GM21360 (cell line): Measurements from ENCODE around the gene ARID5B.
A peak's percentile ranks its signal among the peaks of the same experiment; 100 is the strongest.

ENCODE experiments used
- ATAC-seq: cut with Tn5 transposase; IDR thresholded peaks from one replicate; pipeline ENCODE4 v1.9.1; 2021; ENCODE audit warnings: mild to moderate bottlenecking, moderate library complexity; ENCODE audit not compliant: unreplicated experiment

ARID5B gene

DNA sequence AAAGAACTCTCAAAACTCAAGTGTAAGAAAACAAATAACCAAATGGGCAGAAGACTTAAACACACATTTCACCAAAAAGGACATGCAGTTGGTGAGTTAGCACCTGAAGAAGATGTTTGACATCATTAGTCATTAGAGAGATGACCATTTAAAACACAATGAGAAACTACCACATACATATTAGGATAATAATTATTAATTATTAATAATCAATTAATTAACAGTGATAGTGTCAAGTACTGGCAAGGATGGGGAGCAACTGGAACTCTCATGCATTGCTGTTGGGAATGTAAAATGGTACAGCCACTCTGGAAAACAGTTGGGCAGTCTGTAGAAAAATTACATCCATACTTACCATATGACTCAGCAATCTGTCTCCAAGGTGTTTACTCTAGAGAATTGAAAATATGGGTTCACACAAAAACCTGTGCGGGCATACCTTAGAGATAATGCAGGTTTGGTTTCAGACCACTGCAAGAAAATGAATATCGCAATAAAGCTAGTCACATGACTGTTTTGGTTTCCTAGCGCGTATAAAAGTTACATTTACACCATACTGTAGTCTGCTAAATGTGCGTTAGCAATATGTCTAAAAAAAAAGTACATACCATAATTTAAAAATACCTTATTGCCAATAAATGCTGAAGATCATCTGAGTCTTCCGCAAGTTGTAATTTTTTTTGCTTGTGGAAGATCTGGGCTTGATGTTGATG is 30.3 kb downstream of the ARID5B start:
- no peak for ATAC-seq

DNA sequence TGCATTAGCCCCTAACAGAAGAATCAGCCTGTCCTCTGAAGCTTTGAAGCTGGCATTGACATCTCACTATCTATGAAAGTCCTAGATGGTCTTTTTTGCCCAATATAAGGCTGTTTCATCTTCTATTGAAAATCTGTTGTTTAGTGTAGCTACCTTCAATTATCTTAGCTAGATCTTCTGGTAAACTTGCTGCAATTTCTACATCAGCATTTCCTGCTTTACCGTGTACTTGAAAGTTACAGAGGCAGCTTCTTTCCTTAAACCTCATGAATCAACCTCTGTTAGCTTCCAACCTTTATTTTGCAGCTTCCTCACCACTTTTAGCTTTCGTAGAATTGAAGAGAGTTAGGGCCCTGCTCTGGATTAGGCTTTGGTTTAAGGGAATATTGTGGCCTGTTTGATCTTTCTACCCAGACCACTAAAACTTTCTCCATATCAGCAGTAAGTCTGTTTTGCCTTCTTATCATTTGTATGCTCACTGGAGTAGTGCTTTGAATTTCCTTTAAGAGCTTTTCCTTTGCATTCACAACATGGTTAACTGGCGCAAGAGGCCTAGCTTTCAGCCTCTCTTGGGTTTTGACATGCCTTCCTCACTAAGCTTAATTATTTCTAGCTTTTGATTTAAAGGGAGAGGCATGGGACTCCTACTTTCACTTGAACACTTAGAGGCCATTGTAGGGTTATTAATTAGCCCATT is 32.5 kb downstream of the ARID5B start:
- no peak for ATAC-seq

DNA sequence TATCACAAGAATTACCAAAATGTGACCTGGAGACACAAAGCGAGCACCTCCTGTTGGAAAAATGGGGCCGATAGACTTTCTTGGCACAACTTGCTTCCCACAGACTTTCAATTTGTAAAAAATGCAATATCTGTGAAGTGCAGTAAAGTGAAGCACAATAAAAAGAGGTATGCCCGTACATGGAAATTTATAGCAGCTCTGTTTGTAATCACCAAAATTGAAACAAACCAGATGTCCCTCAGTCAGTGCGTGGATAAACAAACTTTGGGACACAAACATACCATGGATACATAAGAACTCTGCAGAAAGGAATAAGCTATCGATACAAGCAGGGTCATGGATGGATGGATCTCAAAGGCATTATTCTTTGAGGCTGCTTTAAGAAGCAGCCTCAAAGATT is 33.6 kb downstream of the ARID5B start:
- no peak for ATAC-seq

DNA sequence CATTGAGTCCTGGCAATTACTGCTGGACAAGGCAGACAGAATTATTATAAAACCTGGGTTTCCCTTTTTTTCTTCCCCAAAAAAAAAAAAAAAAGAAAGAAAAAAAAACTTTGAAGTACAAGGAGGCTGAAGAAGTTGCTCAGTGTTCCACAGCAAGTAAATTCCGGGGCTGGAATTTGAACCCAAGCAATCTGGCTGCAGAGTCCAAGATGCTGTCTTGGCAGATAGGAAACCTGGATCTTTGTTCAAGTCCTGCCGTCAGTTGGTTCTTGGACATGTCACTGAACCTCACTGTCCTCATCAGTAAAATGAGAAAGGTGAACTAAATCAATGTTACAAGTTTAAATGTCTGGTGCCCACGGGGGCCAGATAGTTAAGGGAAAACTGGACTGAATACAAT is 35.3 kb downstream of the ARID5B start:
- ATAC-seq: no peak

DNA sequence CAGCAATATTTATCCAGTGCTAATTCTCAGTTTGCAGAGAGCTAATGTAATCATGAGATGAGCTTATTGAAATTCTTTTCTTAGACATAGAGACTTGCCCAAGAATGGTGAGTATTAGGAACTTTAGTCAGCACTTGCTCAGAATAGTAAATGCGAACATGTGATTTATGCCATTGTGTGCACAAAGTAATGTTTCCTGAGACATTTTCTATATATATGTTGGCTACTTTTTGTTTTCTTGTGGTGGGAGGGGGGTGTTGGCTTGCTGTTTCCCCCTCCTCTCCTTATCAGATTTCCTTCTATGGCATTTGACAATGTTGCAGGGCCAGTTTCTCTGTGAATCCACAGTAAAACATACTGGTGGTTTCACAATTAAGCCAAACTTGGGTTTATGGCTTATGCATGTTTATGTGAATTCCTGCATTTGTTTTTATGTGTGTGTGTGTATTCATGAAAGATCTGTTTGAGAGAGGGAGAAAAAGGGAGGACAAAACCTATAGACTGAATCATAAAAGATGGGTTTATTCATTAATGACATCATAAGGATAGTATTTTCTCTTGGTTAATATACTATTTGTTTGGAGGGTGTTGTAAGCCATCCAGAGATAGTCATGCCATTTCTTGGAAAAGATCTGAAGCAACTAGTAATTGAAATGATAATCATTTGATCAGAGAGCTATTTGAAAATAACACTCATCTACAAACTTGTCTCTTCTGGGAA is 36.3 kb downstream of the ARID5B start:
- no peak for ATAC-seq

DNA sequence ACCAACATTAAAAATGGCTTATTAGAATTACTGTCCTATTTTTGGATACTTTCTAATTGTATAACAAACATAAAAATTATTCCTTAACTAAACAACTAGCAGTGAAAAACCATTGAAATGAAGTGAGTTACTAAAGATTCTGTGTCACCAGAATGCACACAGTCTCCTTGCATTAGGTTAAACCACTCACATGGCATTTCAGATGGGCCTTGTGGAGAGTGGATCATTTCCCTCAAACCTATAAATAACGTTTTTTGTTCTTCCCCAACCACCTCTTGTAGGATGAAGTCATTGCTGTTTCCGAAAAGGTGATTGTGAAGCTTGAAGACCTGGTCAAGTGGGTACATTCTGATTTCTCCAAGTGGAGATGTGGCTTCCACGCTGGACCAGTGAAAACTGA is 38.4 kb downstream of the ARID5B start:
- ATAC-seq: no peak

DNA sequence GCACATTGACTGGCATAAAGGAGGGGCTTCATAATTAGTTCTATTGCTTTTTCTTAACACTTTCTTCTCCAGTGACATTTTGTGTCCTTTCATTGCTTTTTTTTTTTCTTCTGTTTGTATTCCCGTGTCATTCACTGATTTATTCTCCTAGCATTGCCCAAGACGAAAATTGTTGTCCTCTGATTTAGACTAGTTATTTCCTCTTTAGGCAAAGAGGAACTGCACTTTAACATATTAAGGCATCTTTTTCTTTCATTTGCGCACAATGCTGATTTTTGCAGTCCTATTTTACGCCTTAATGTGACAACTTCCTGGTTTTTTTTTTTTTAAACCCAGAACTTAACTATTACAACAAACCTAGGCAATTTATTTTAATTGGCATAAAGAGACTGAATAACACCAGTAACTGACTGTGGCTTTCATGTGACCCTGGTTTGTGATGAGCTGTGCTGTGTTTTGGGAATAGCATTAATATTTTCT is 39.7 kb downstream of the ARID5B start:
- ATAC-seq: no peak

DNA sequence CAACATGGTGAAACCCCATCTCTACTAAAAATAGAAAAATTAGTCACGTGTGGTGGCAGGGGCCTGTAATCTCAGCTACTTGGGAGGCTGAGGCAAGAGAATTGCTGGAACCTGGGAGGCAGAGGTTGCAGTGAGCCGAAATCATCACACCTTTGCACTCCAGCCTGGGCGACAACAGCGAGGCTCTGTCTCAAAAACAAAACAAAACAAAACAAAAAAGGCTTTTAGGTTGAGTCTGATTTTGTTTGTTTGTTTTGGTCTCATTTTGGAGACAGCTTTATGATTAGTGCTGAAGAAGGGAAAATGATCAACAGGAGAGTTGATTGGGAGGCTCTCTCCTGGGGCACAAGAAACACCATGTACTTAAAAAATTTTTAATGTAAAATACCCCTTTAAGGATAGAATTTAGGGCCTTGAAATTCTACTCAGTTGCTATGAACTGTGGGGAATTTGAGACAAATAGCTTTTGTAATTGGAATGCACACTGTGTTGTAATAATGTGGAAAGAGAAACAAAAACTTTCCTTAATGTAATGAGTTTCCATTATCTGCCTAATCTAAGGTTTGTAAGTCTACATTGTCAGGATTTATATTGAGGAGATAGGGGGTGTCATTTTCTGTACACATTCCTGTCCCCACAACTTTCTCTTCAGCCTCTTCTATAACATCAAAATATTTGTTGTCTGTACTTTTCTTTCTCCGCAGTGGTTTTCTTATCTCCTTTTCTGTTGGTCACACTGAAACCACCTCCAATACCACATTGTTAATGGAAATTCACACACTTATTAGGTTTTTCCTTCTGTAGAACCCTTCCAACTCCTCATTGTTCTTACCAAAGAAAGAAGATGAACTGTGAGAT is 41.3 kb downstream of the ARID5B start:
- ATAC-seq: no peak

DNA sequence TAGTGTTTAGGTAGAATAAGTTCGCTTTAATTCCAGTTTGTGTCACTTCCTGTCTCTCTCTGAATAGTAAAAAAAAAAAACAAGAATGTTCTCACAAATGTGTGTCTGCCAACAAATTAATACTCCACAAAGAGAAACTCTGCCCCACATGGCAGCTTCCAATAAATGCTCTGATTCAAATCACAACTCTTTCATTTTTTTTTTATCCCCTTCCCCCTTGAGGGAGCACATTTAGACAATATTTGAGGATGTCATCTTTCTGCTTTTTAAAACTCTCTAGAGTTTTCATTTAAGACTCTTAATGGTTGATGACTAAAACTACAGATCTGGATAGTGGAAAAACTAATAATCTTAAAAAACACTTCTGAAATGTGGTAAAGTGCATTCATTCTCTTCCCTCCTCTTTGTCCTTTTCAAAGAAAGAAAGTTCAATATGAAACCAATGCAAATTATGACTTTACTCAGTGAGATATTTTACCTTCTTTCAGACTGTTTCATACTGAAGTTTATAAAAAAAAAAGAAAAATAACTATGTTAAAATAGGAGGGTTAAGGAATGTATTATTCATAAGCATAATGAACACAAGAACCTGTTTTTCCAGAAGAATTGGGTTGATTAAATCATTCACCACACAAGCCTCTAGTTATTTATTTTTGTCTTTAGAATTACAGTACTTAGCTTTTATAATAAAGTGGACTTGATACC is 42.3 kb downstream of the ARID5B start:
- ATAC-seq: peak; percentile 39

DNA sequence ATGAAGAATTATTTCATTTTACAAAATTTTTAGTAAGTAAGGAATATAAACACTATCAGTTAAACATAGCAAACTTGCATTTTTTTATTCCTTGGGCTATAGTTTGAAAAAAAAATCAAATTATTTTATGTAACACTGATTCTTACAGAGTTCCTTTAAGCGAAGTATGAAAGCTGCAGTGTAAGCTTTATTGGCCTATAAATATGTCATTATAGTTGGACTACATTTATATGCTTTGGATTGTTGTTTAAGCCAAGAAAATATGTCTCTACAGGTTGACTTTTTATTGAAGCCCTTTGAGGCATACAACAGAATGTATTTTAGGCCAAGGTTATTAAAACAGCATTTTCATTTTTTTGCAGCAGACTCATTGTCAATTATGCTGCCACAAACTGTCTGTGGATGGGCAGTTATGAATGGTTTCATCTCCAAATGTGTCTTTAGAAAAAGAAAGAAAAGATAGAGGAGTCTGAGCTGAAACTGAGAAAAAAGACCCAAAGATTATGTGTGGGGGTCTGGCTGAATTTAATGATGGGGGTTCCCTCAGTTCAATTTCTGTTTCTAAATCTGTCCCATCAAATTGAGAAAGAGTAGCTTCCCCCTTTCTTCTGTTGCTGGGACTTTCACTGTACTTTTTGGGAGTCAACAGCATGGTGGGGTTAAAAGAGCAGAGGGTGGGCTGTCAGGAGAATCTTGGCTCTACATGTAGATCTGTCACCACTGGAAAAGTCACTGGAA is 43.1 kb downstream of the ARID5B start:
- ATAC-seq: no peak

DNA sequence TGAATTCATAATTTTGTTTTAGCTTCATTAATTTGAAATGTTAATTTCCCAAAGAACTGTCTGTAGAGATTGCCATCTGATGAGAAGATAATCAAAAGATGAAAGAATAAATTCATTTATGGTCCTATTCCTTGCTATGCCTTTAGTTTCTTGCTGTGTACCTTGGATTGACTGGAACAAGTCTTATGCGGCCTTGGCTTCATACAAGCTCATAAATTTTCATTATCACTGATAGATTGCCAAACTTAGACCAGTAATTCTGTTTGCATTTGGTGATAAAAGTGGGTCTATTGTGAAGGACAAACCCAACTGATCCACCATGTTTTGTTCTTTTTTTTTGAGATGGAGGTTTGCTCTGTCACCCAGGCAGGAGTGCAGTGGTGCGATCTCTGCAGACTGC is 48.2 kb downstream of the ARID5B start:
- no peak for ATAC-seq

DNA sequence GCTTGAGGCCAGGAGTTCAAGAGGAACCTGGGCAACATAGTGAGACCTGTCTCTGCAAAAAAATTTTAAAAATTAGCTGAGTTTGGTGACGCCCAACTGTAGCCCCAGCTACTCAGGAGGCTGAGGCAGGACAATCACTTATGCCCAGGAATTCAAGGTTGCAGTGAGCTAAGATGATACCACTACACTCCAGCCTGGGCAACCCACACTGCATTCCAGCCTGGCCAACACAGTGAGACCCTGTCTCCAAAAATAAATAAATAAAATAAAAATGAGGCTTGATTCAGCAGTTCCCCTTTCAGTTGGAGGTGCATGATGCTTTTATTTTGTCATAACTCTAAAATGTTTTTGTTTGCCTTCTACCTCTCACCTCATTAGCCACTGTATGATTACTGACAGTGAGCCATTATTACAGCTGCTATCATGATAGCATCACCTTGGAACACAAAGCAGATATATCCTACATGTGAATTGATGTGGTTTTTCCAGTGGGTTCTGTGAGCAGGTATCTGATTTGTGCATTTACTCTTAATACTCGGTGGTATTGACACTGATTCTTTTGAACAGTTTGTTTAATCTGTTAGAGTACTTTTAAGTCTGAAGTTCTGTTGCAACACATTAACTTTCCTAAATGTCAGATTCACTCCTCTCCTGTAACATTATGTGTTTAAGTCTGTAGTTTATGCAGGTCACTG is 49.1 kb downstream of the ARID5B start:
- ATAC-seq: no peak

DNA sequence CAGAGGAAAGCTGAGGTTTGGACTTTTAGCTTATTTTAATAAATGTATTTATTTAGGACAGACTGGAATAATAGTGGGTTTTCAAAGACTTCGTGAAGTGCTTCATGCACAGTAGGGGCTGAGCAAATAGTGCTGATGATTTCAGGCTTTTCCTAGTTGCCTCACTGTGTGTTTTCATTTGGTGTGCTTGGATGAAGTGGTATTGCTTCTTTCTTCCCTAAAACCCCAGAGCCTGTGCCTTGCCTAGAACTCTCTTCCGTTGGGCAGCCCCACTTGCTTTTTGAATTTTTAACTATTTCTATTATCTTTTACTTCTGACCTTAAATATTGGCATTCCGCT is 49.6 kb downstream of the ARID5B start:
- no peak for ATAC-seq

DNA sequence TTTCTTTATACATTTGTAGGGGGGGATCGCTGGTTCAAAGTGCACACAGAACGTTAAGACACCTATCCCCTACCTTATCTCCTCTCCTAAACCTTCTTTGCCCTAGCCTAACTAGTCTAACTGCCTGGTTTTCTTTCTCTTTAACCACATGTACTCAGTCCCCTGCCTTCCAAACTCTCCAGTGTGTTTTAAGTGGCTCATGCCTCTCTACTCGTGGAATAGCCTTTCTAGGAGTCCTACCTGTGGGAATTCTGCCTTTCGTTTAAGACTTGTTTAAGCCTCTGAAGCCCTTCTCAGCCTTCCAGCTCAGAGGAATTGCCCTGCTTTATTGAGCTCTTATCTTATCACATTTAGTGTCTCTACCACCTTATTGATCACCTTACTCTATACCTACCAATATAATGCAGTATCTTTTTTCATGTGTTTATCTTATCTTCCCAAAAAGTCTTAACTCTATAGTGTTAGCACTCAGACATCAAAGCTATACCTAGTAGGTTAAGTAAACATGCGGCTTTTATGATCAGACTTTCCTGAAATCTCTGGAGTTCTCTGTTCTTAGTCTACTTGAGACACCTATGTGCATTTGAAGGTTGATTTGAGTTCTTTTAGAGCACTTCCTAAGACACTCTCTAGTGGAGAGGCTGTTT is 50.7 kb downstream of the ARID5B start:
- no peak for ATAC-seq

DNA sequence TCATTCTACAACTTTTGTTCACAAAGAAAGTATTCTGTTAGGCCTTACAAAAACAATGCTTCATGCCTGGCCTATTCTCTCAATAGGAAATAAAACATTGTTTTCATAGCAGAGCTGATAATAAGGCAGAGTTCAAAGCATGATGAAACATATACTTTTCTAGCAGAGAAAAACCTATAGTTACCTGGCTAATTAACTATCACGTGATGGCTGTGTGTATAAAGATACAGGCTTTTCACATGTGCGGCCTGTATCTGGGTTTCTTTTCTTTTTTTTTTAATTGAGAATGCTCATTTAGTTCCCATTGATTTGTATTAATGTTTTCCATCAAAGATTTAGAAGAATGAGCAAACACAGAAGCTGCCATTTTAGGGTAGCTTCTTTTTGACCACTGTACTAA is 51.7 kb downstream of the ARID5B start:
- ATAC-seq: no peak

DNA sequence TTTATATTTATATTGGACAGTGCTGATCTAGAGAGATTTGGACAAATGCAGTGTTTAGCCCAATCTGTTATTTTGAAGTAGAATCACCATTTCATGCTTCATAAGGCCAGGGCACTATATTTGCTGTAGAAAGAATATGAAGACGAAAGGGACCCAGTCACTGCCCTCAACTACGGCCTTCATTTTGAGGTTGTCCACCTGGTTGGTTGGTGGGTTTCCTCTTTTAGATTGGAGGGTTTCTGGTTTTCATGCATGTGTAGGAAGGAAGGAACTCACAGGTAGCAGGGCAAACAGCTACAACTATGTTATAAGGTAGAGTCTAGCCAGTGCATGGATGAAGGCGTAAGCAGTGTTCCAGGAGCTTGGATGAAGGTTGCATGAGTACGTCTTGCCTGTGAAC is 56.3 kb downstream of the ARID5B start:
- no peak for ATAC-seq

DNA sequence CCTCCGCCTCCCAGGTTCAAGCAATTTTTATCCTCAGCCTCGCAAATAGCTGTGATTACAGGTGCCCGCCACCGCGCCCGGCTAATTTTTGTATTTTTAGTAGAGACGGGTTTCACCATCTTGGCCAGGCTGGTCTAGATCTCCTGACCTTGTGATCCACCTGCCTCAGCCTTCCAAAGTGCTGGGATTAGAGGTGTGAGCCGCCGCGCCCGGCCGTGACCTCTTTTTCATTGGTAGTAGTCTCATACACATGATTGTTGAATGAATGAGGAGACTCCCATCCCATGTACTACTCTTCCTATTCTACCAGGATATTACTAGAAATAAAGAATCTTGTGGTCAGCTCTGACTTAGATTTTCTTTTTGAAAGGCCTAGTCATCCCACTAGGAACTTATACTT is 56.8 kb downstream of the ARID5B start:
- no peak for ATAC-seq

DNA sequence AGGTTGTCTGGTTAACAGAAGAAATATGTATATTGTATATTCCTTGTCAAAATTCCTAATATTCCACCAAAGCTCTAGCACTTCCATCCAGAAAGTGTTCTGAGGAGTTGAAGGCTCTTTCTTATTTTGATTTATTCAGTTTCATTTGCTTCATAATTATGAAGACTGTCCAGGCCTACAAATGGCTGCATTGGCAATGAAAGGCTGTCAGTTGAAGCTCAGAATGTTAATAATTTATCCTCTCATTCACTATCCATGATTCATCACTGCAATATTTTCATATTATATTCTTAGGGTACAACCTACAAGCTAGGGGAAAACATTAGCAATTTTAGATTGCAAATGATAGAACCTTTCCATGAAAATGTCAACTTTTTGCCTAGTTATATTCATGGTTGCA is 57.3 kb downstream of the ARID5B start:
- ATAC-seq: no peak

DNA sequence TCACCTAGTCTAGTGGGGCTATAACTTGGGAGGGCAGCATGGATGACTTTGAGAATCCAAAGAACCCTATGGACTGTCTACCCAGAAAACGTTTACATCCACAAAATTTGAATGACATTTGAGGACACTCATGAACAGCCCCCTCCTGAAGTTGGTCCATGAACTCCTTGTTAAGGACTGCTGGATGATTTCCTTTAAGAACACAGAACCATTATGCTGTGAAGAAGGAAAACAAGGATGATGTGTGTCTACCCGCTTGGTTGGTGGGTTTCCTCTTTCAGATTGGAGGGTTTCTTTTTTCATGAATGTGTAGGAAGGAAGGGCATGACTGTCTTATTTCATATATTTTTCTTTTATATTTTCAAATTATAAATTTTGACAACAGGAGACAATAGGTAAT is 58.3 kb downstream of the ARID5B start:
- no peak for ATAC-seq
